Esophagus muscularis mucosa (tissue), 4 donors: ENCODE results near the gene ATL1. TPM values are rescaled to one million over a fixed set of nuclear protein-coding genes. Genes with fewer than 3 reads are reported as not detected.
"Not testable (repeated sequence)": the region's sequence is repeated elsewhere in the genome, so short reads cannot be mapped to it uniquely, and the experiment has no call there.

Experiments
- DNase-seq: peaks from one replicate; pipeline ENCODE4 v3.0.0-alpha.2; 2017; ENCODE audit errors: extremely low spot score
- H3K27ac ChIP-seq, 4 donors: fragments of 200-600 bp; sonication (generic); replicated peaks in 1 of 4; 1 replicate in 3 of 4; 2 replicates in 1 of 4; pipeline ENCODE4 v1.5.1; 2016 to 2019; ENCODE audit warnings: mild to moderate bottlenecking in 1 of 4
- H3K27me3 ChIP-seq, 4 donors: fragments of 200-600 bp; sonication (generic); one replicate each; pipeline versions ENCODE4 v1.5.1 to v1.6.0; 2016 to 2019
- H3K36me3 ChIP-seq, 4 donors: fragments of 200-600 bp; sonication (generic); one replicate each; pipeline ENCODE4 v1.5.1; 2016 to 2019
- H3K4me1 ChIP-seq, 4 donors: fragments of 200-600 bp; sonication (generic); one replicate each; pipeline ENCODE4 v1.5.1; 2016 to 2019
- H3K4me3 ChIP-seq, 4 donors: fragments of 200-600 bp; sonication (generic); 1 replicate in 2 of 4; 2 replicates in 2 of 4; pipeline ENCODE4 v1.5.1; 2016 to 2019; ENCODE audit warnings: mild to moderate bottlenecking in 4 of 4, moderate library complexity in 1 of 4
- H3K9me3 ChIP-seq, 4 donors: fragments of 200-600 bp; sonication (generic); 1 replicate in 3 of 4; 2 replicates in 1 of 4; pipeline ENCODE4 v1.5.1; 2016 to 2019
- EP300 ChIP-seq: sonication (generic); formaldehyde crosslinking; IDR thresholded peaks from one replicate; pipeline ENCODE4 v1.6.1; 2017; ENCODE audit warnings: antibody characterized with exemption
- POLR2A ChIP-seq: fragments of 450-650 bp; IDR thresholded peaks from one replicate; pipeline ENCODE4 v1.6.1; 2017; ENCODE audit warnings: antibody characterized with exemption, moderate library complexity, mild to moderate bottlenecking, low read depth
- POLR2AphosphoS5 ChIP-seq, 2 donors: sonication (generic); formaldehyde crosslinking; IDR thresholded peaks; one replicate each; pipeline ENCODE4 v1.6.1; 2017; ENCODE audit warnings: antibody characterized with exemption in 2 of 2
- WGBS: methylation state at CpG from one replicate; pipeline ENCODE4 v1.1.5; 2018; 5-methylcytosine and 5-hydroxymethylcytosine counted together
- intact Hi-C: fragments of 100-400 bp; cut with DNase I; formaldehyde crosslinking; loops from one replicate; pipeline ENCODE4 v1.15.1; 2023
- total RNA-seq, 4 donors: library from RNA; depleted of rRNA; stranded (reverse); fragments of >200 nt; gene quantifications; one replicate each; pipeline versions ENCODE4 v1.1.0 to v1.2.1, GENCODE V29; 2016
- TF ChIP-seq, protein P1 (sequence below), 3 experiments: fragments of 200-600 bp in 2 of 3; fragments of 450-650 bp in 1 of 3; sonication (generic) in 2 of 3; IDR thresholded peaks; one replicate each; pipeline ENCODE4 v1.5.1; 2017 to 2019; ENCODE audit warnings: antibody characterized with exemption in 3 of 3, mild to moderate bottlenecking in 2 of 3, moderate library complexity in 1 of 3

The ATL1 gene
- total RNA-seq, 4 donors from 2014 or later: 13.6 to 27.9 (median 18.6) TPM

DNA sequence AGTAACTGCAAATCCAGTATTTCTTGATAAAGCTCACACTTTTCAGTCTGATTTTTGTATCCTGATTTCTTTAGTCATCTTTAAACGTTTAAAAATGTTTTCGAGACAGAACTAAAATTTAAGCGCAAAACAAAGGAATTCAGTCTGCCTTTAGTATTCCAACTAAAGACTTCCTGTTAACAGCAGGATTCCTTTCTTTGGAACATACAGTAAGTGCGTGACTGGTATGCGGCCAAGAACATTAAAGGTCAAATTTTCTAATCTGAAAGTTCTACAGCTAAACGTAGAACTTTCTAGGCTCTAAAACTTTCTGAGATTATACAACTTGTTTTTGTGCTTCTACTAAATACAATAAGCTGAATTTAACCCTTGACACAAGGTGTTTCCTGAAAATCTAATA is 98.3 kb downstream of the ATL1 start:
- Histone ChIP-seq H3K27me3 (no peaks in the 10 kb centered on the region), H3K4me1 (peaks cover 32 to 68% (median 63%) of the 10 kb centered on the region in 4 donors), H3K4me3 (peak overlapping the region in 2 of 4 donors; percentile 11 to 18), H3K27ac (peak overlapping the region; percentile 39 to 72 (median 54)), H3K9me3 (no peaks in the 10 kb centered on the region), H3K36me3 (peaks cover 0 to 18% (median 5%) of the 10 kb centered on the region in 4 donors)
- 23% methylated on average over 6 of the region's 6 CpGs for WGBS
- intact Hi-C loops: no loop called here
- DNase-seq: no peak
- TF ChIP-seq POLR2AphosphoS5 (IDR thresholded peaks at IDR 0.05) (no peak), POLR2A (no peak)

DNA sequence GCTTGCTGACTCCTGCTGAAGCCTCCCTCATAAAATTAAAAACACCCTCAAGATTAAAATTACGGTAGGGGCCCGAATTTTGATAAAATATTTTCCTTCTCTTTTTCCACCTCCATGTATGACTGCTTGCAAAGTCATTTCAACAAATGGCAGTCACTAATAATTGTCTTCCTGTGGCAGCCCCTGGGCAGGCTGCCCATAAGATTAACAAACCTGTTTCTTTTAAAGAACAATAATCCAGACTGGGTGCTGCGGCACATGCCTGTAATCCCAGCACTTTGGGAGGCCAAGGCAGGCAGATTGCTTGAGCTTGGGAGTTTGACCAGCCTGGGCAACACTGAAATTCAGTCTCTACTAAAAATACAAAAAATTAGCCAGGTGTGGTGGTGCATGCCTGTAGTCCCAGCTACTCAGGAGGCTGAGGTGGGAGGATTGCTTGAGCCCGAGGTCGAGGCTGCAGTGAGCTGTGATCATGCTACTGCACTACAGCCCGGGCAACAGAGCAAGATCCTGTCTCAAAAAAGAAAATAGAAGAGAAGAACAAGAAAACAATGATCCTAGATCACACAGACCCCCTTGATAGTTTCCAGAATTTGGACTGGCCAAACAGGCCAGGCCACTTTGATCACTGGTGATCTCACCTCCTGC is 99.5 kb downstream of the ATL1 start:
- DNase-seq: no peak
- no peak for TF ChIP-seq EP300
- no peaks in the 10 kb centered on the region for H3K27me3 ChIP-seq
- H3K27ac ChIP-seq: peak overlapping the region in 2 of 4 donors; percentile 39 to 72
- peaks cover 0 to 18% (median 6%) of the 10 kb centered on the region in 4 donors for H3K36me3 ChIP-seq
- no peak overlapping the region for H3K4me3 ChIP-seq
- H3K9me3 ChIP-seq: no peaks in the 10 kb centered on the region
- intact Hi-C loops: no loop called here
- 79% methylated on average over 6 of the region's 6 CpGs for WGBS
- peaks cover 25 to 70% (median 62%) of the 10 kb centered on the region in 4 donors for H3K4me1 ChIP-seq

DNA sequence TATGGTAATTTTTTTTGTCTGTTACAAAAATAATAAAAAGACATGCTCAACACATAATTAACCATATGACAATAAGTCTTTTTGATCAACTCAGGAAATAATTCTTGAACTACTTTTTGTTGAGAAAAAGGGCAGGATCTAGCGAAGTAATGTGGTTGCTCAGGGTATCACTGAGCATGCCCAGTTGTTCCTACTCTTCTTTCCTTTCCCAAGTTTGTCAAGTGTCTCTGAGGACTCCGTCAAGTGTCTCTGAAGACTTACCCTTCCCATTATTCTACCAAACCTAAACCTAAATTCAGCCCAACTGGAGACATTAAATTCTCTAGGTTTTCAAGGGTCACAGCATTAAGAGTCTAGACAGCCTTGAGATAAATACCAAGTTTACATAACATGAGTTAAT is 104.6 kb downstream of the ATL1 start:
- Histone ChIP-seq H3K4me1 (peaks cover 10 to 43% (median 38%) of the 10 kb centered on the region in 4 donors), H3K36me3 (peaks cover 0 to 18% (median 9%) of the 10 kb centered on the region in 4 donors)
- intact Hi-C loops: loop anchor here (10.0 kb wide), 1 partner anchor 350 kb away; the partner anchor contains the start of genes DMAC2L and L2HGDH
- not testable (repeated sequence) for H3K9me3 ChIP-seq, H3K27ac ChIP-seq, DNase-seq, H3K4me3 ChIP-seq, H3K27me3 ChIP-seq
- WGBS: 97% methylated on average over 2 of the region's 2 CpGs

DNA sequence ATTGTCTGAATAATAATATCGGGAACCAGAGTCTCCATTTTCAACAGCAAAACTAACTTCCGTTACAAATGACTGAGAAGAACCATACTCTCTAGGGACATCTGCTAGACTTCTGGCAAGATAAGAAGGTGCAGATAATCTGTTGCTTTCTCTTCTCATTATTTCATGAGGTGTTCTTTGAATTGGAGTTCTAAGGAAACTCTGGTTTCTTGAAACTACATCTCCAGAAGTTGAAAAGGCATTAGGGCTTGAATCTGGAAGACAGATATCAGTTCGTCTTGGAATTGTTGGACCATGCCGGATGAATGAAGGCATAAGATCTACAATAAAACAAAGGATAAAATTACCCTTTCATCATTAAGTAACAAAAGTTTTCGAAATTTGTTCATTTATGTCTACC is 105.4 kb downstream of the ATL1 start:
- intact Hi-C loops: loop anchor here (5.0 to 10.0 kb wide), 2 partner anchors 167 to 350 kb away; partner anchors contain the start of genes DMAC2L, L2HGDH and NIN
- 88% methylated on average over 5 of the region's 5 CpGs for WGBS
- not testable (repeated sequence) for H3K27ac ChIP-seq, H3K4me3 ChIP-seq, H3K9me3 ChIP-seq, H3K27me3 ChIP-seq, DNase-seq
- Histone ChIP-seq H3K4me1 (peaks cover 7 to 41% (median 34%) of the 10 kb centered on the region in 4 donors), H3K36me3 (peaks cover 0 to 18% (median 7%) of the 10 kb centered on the region in 4 donors)

DNA sequence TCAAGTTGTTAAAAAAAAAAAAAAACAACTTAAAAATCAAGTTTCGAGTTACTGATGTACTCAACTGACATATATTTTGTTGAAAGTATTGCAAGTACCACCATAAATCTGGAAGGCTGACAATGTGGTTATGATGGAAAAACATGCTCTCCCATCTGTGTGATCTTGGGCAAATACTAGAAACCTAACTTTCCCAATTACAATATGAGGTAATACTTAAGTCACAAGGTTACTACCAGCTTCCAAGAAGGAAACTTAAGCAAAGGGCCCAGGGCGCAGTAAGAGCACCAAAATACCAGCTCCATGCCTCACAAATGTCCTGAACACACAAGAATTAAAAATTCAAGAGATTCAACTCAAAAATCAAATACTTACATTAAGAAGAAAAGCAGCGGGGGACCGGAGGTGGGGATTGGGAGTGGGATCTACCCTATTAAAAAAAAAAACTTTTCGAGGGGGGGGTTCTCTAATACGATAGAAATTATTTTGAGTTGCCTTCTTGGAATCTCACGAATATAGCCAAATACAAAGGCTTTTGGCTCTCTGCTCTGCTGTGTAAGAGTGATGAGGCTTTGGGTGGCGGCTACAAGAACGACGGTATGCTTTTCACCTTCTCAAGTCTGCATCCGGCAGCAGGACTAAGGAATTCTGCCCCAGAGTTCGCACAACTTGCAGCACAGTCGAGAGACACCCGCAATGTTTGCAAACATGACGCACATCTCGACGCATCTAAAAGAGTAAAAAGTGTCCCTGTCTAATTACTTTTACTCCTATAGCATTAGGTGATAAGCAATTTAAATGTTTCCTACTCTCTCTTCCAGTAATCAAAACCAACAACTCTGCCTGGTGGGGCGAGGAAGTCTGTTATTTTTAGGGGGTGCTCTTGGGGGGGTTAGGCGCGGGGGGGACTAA is 107.1 kb downstream of the ATL1 start:
- 2% methylated on average over 20 of the region's 20 CpGs for WGBS
- H3K4me1 ChIP-seq: peaks cover 7 to 41% (median 34%) of the 10 kb centered on the region in 4 donors
- H3K27ac ChIP-seq: peak overlapping the region; percentile 96 to 100 (median 98)
- no peaks in the 10 kb centered on the region for H3K27me3 ChIP-seq
- no peaks in the 10 kb centered on the region for H3K9me3 ChIP-seq
- peak overlapping the region; percentile 80 to 94 (median 86) for H3K4me3 ChIP-seq
- peak in 1 of 2 donors; percentile 79 for TF ChIP-seq POLR2AphosphoS5 (IDR thresholded peaks at IDR 0.05)
- TF ChIP-seq EP300: no peak
- intact Hi-C loops: loop anchor here (5.0 to 10.0 kb wide), 2 partner anchors 165 to 352 kb away; partner anchors contain the start of genes DMAC2L, L2HGDH and NIN
- no peak for DNase-seq
- peaks cover 0 to 7% (median 0%) of the 10 kb centered on the region in 4 donors for H3K36me3 ChIP-seq

DNA sequence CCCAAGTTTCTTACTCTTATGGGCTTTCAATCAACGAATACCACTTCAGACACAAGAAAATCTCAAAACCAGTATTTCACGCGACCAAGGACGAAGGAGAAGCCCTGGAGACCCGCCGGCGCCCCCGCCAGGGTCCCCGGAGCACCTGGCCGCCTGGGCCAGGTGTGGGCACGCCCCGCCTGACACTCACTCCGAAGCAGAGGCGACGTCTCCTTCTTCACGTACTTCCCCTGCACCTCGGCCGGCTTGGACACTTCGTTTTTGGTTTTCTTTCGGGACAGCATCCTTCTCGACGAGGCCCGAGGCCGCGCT is 107.7 kb downstream of the ATL1 start:
- no peak for DNase-seq
- TF ChIP-seq POLR2A: no peak
- 0% methylated on average over 6 of the region's 25 CpGs for WGBS
- Histone ChIP-seq H3K4me1 (peaks cover 7 to 41% (median 31%) of the 10 kb centered on the region in 4 donors), H3K36me3 (peaks cover 0 to 7% (median 0%) of the 10 kb centered on the region in 4 donors), H3K9me3 (no peaks in the 10 kb centered on the region), H3K4me3 (peak overlapping the region; percentile 80 to 94 (median 86)), H3K27ac (peak overlapping the region; percentile 96 to 100 (median 98)), H3K27me3 (no peaks in the 10 kb centered on the region)
- intact Hi-C loops: loop anchor here (5.0 to 10.0 kb wide), 2 partner anchors 165 to 353 kb away; partner anchors contain the start of genes DMAC2L, L2HGDH and NIN

DNA sequence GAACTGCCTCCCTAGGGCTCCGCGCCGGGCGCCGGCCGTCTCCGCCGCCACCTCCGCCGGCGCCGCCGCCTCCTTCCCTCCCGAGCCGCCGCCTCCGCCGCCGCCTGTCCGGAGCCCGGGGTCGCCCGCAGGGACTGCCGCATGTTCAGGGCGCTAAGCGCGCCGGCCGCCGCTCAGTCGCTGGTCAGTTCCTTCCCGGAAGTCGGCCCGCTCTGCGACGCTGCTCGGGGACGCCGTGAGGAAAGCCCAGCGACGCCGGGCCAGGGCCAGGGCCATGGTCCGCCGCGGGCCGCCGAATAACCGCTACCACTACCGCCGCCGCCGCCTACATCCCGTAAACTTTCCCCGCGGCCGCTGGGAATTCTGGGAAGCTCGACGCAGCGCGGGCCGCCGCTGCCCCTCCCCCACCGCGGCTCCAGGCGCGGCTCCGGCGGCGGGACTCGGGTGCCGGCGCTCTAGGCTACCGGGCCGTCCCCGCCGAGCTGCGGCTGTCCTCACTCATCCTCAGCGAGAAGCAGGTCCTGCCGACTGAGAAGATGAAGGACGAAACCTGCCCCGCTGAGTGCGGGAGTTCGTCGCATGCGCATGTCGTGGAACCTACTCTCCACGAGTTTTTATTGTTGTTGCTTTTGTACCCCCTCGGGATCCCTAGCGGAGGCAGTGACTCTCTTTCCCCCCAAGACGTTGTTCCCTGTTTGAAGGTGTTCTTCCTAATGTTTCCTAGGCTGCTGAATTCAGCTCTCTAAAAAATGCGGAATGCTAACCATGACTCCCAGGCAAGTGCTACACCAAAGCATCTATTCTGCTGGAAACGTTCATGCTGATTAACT is 108.3 kb downstream of the ATL1 start, which contains the start of gene SAV1:
Gene SAV1, minus strand, starts transcription at position 311 of the 830 bp plus-strand sequence. CDS start 339 bp downstream, outside the sequence.
- WGBS: under 1% methylated on average over 32 of the region's 92 CpGs

More for the DNA sequence above, 108.3 kb downstream of the ATL1 start, which contains the start of gene SAV1:
- Histone ChIP-seq H3K4me3 (peak within 1 kb of the TSS; percentile 80 to 94 (median 86)), H3K4me1 (peaks cover 7 to 41% (median 30%) of the 10 kb centered on the region in 4 donors), H3K27me3 (no peaks in the 10 kb centered on the region), H3K9me3 (no peaks in the 10 kb centered on the region), H3K36me3 (peaks cover 0 to 7% (median 0%) of the 10 kb centered on the region in 4 donors), H3K27ac (peak within 1 kb of the TSS; percentile 96 to 100 (median 98))
- peak; percentile 86 to 97 for TF ChIP-seq POLR2AphosphoS5 (IDR thresholded peaks at IDR 0.05)
- peak; percentile 74 for TF ChIP-seq POLR2A
- TF ChIP-seq, protein P1, sequence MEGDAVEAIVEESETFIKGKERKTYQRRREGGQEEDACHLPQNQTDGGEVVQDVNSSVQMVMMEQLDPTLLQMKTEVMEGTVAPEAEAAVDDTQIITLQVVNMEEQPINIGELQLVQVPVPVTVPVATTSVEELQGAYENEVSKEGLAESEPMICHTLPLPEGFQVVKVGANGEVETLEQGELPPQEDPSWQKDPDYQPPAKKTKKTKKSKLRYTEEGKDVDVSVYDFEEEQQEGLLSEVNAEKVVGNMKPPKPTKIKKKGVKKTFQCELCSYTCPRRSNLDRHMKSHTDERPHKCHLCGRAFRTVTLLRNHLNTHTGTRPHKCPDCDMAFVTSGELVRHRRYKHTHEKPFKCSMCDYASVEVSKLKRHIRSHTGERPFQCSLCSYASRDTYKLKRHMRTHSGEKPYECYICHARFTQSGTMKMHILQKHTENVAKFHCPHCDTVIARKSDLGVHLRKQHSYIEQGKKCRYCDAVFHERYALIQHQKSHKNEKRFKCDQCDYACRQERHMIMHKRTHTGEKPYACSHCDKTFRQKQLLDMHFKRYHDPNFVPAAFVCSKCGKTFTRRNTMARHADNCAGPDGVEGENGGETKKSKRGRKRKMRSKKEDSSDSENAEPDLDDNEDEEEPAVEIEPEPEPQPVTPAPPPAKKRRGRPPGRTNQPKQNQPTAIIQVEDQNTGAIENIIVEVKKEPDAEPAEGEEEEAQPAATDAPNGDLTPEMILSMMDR (IDR thresholded peaks at IDR 0.05): no peak
- TF ChIP-seq EP300: no peak
- DNase-seq: peak; percentile 96
- intact Hi-C loops: loop anchor here (5.0 to 10.0 kb wide), 2 partner anchors 164 to 353 kb away; partner anchors contain the start of genes DMAC2L, L2HGDH and NIN
